GM23248 (cell line): ENCODE measurements around the gene NUP188. TPM values are rescaled to one million over a fixed set of nuclear protein-coding genes. Genes with fewer than 3 reads are reported as not detected.

Experiments used
- DNase-seq: peaks from one replicate; pipeline ENCODE4 v3.0.0-alpha.2; 2015
- H2AFZ ChIP-seq: fragments of 200-600 bp; sonication (generic); 2 replicates; pipeline ENCODE4 v1.6.1; 2016; ENCODE audit warnings: antibody characterized with exemption
- H3F3A ChIP-seq: fragments of 200-600 bp; sonication (generic); 2 replicates; pipeline ENCODE4 v1.6.1; 2016; ENCODE audit warnings: mild to moderate bottlenecking, antibody characterized with exemption, mixed run types; ENCODE audit not compliant: insufficient read depth
- H3K27ac ChIP-seq: fragments of 200-600 bp; sonication (generic); 2 replicates; pipeline ENCODE4 v1.5.1; 2016; ENCODE audit warnings: mild to moderate bottlenecking
- H3K27me3 ChIP-seq: fragments of 200-600 bp; sonication (generic); replicated peaks from 2 replicates; pipeline ENCODE4 v1.6.1; 2016; ENCODE audit warnings: mild to moderate bottlenecking; ENCODE audit not compliant: insufficient read depth
- H3K36me3 ChIP-seq: fragments of 200-600 bp; sonication (generic); 2 replicates; pipeline ENCODE4 v1.6.1; 2016; ENCODE audit warnings: low read depth, mild to moderate bottlenecking
- H3K4me1 ChIP-seq: fragments of 200-600 bp; sonication (generic); 2 replicates; pipeline ENCODE4 v1.6.1; 2016; ENCODE audit warnings: mild to moderate bottlenecking; ENCODE audit not compliant: insufficient read depth
- H3K4me2 ChIP-seq: fragments of 200-600 bp; sonication (generic); one replicate; pipeline ENCODE4 v1.6.1; 2016; ENCODE audit warnings: mild to moderate bottlenecking; ENCODE audit not compliant: unreplicated experiment
- H3K4me3 ChIP-seq: fragments of 200-600 bp; sonication (generic); 2 replicates; pipeline ENCODE4 v1.5.1; 2016; ENCODE audit warnings: mild to moderate bottlenecking
- H3K79me2 ChIP-seq: fragments of 200-600 bp; sonication (generic); 2 replicates; pipeline ENCODE4 v1.6.1; 2016; ENCODE audit warnings: mild to moderate bottlenecking; ENCODE audit not compliant: insufficient read depth
- H3K9ac ChIP-seq: fragments of 200-600 bp; sonication (generic); 2 replicates; pipeline ENCODE4 v1.6.1; 2016; ENCODE audit warnings: mild to moderate bottlenecking
- H3K9me2 ChIP-seq: fragments of 200-600 bp; sonication (generic); 2 replicates; pipeline ENCODE4 v1.6.1; 2016; ENCODE audit warnings: mixed run types, mild to moderate bottlenecking, moderate library complexity; ENCODE audit not compliant: insufficient read depth
- H3K9me3 ChIP-seq: fragments of 200-600 bp; sonication (generic); one replicate; pipeline ENCODE4 v1.6.1; 2017; ENCODE audit warnings: low read depth
- H4K20me1 ChIP-seq: fragments of 200-600 bp; sonication (generic); 2 replicates; pipeline ENCODE4 v1.6.0; 2016; ENCODE audit not compliant: insufficient read depth
- EZH2 ChIP-seq: fragments of 200-600 bp; sonication (generic); IDR thresholded peaks from 2 replicates; pipeline ENCODE4 v1.6.1; 2018; ENCODE audit warnings: antibody characterized with exemption, mild to moderate bottlenecking; ENCODE audit not compliant: insufficient read depth, poor library complexity, severe bottlenecking
- EZH2phosphoT487 ChIP-seq: fragments of 200-600 bp; sonication (generic); IDR thresholded peaks from 2 replicates; pipeline ENCODE4 v1.6.1; 2018; ENCODE audit warnings: antibody characterized with exemption, moderate library complexity, mild to moderate bottlenecking, low read depth; ENCODE audit not compliant: insufficient read depth
- whole genome bisulfite sequencing, 2 experiments: methylation state at CpG; one replicate each; pipeline ENCODE4 v1.1.6; 2015 to 2017; ENCODE audit warnings: low lambda C conversion rate in 2 of 2, low coverage in 1 of 2; ENCODE audit errors: missing lambda C conversion rate in 2 of 2; 5-methylcytosine and 5-hydroxymethylcytosine counted together
- in situ Hi-C: fragments of 300-500 bp; cut with MboI; formaldehyde crosslinking; loops from 2 replicates; pipeline ENCODE4 v1.15.0; 2020
- polyA plus RNA-seq: library from polyadenylated mRNA; unstranded; fragments of >200 nt; fragmentation: Nextera tagmentation; extraction: Ambion mirVana; gene quantifications from 2 replicates; pipeline ENCODE4 v1.2.1, GENCODE V29; 2016
- total RNA-seq: library from RNA; depleted of rRNA; stranded (reverse); fragments of >200 nt; shearing (Covaris generic); gene quantifications from 2 replicates; pipeline ENCODE4 v1.2.3, GENCODE V29; 2014; rRNA removed

The NUP188 gene
- total RNA-seq (45.9 and 57.0 TPM in 2 replicates), polyA plus RNA-seq (24.9 and 25.7 TPM in 2 replicates)

GRCh38 chr9:128947527-128948301 is at the start of gene NUP188, which contains the start of gene DOLK:
NUP188 (plus strand) TSS chr9:128947699; CDS start chr9:128947720, 21 bp downstream.
DOLK (minus strand) TSS chr9:128947603; CDS start chr9:128947303, 300 bp downstream.
- no peak for TF ChIP-seq EZH2
- no peak for TF ChIP-seq EZH2phosphoT487
- Histone ChIP-seq H3K4me1 (0 out of 2 replicates have a peak, but pooled peaks cover 6% of the 10 kb centered on the region), H3K9me3 (no peaks in the 10 kb centered on the region), H3K36me3 (peaks cover 4% of the 10 kb centered on the region; the same call in 1 of the 2 replicates), H3F3A (no peaks in the 10 kb centered on the region; the same call in 1 of the 2 replicates), H3K9ac (peak within 1 kb of the TSS; percentile 93), H3K27ac (peak within 1 kb of the TSS; percentile 94), H3K79me2 (peaks cover 62% of the 10 kb centered on the region), H3K4me2 (peak within 1 kb of the TSS; percentile 100), H4K20me1 (no peaks in the 10 kb centered on the region), H3K27me3 (no peaks in the 10 kb centered on the region), H3K4me3 (peak within 1 kb of the TSS; percentile 98), H3K9me2 (no peaks in the 10 kb centered on the region), H2AFZ (peak within 1 kb of the TSS; percentile 90)
- WGBS, 2 experiments: 2 to 3% methylated on average over 74 to 75 of the region's 86 CpGs
- peak; percentile 98 for DNase-seq
- in situ Hi-C loops: no loop called here

- Histone ChIP-seq H3K4me3 (no peak overlapping the region), H2AFZ (no peak overlapping the region), H3K9me2 (no peaks in the 10 kb centered on the region), H3K79me2 (peaks cover 86% of the 10 kb centered on the region), H4K20me1 (no peaks in the 10 kb centered on the region), H3K9ac (no peak overlapping the region), H3F3A (no peaks in the 10 kb centered on the region; the same call in 1 of the 2 replicates), H3K9me3 (no peaks in the 10 kb centered on the region), H3K27ac (no peak overlapping the region), H3K4me2 (no peak overlapping the region), H3K36me3 (peaks cover 15% of the 10 kb centered on the region; the same call in 1 of the 2 replicates), H3K4me1 (peaks cover 5% of the 10 kb centered on the region; the same call in 1 of the 2 replicates), H3K27me3 (no peaks in the 10 kb centered on the region)
- no peak for DNase-seq
- WGBS, 2 experiments: 95 to 99% methylated on average over 5 of the region's 5 CpGs
- TF ChIP-seq EZH2phosphoT487 (no peak), EZH2 (no peak)
- in situ Hi-C loops: no loop called here
Measured at GRCh38 chr9:128898382-128898781, 49.1 kb upstream of the NUP188 start.

- peaks cover 15% of the 10 kb centered on the region; the same call in 1 of the 2 replicates for H3K36me3 ChIP-seq
- H3K4me2 ChIP-seq: no peak overlapping the region
- peaks cover 10% of the 10 kb centered on the region for H3K4me1 ChIP-seq
- no peak overlapping the region for H2AFZ ChIP-seq
- H3K9ac ChIP-seq: no peak overlapping the region
- H3K9me3 ChIP-seq: no peaks in the 10 kb centered on the region
- TF ChIP-seq EZH2phosphoT487 (no peak), EZH2 (no peak)
- no peak overlapping the region for H3K27ac ChIP-seq
- peaks cover under 1% of the 10 kb centered on the region for H3F3A ChIP-seq
- in situ Hi-C loops: no loop called here
- no peak overlapping the region for H3K4me3 ChIP-seq
- H3K79me2 ChIP-seq: peaks cover 80% of the 10 kb centered on the region
- 85 to 87% methylated on average over 18 of the region's 18 CpGs for WGBS, 2 experiments
- DNase-seq: no peak
- H3K27me3 ChIP-seq: no peaks in the 10 kb centered on the region
- no peaks in the 10 kb centered on the region for H4K20me1 ChIP-seq
- no peaks in the 10 kb centered on the region for H3K9me2 ChIP-seq
Measured at GRCh38 chr9:128898845-128899565, 48.5 kb upstream of the NUP188 start.

- Histone ChIP-seq H4K20me1 (no peaks in the 10 kb centered on the region), H3K4me2 (no peak overlapping the region), H3K9me2 (no peaks in the 10 kb centered on the region), H3F3A (peaks cover 6% of the 10 kb centered on the region), H2AFZ (no peak overlapping the region), H3K36me3 (peaks cover 15% of the 10 kb centered on the region; the same call in 1 of the 2 replicates), H3K27me3 (no peaks in the 10 kb centered on the region), H3K79me2 (peaks cover 80% of the 10 kb centered on the region), H3K27ac (no peak overlapping the region), H3K4me3 (no peak overlapping the region), H3K9ac (no peak overlapping the region), H3K9me3 (no peaks in the 10 kb centered on the region), H3K4me1 (peaks cover 16% of the 10 kb centered on the region)
- WGBS, 2 experiments: 73 to 75% methylated on average over 8 of the region's 8 CpGs
- in situ Hi-C loops: no loop called here
- TF ChIP-seq EZH2: no peak
- no peak for TF ChIP-seq EZH2phosphoT487
- DNase-seq: peak; percentile 45
Measured at GRCh38 chr9:128899566-128900322, 47.8 kb upstream of the NUP188 start.
